HG02759 (cell line): ENCODE results near the gene POR.

Experiments used
- ATAC-seq: cut with Tn5 transposase; IDR thresholded peaks from one replicate; pipeline ENCODE4 v1.9.1; 2021; ENCODE audit warnings: mild to moderate bottlenecking, moderate library complexity; ENCODE audit not compliant: unreplicated experiment

Gene POR

GRCh38 chr7:75971309-75971960, 56.5 kb downstream of the POR start:
- ATAC-seq = no peak

- ATAC-seq = no peak
These were observed 57.2 kb downstream of the POR start for GRCh38 chr7:75971961-75972763.

GRCh38 chr7:75977743-75978142, 62.8 kb downstream of the POR start:
- no peak for ATAC-seq

- ATAC-seq = no peak
These were observed 64.9 kb downstream of the POR start for GRCh38 chr7:75979759-75980429.

- no peak for ATAC-seq
These were observed 65.7 kb downstream of the POR start for GRCh38 chr7:75980430-75981202.

DNA sequence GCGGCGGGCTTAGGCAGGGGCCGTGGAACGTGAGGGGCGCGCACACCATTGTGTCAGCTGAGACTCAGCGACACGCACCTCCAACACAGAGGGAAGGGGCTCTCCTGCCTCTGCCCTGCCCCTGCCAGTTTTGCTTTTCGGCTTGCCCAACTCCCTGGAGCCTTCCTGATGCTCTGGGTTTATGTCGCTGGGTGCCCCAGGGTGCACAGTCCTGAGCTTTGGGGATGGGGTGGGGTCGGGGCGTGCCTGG, 66.2 kb downstream of the POR start:
- ATAC-seq = no peak

- no peak for ATAC-seq
These were observed 66.7 kb downstream of the POR start for GRCh38 chr7:75981453-75982305.

DNA sequence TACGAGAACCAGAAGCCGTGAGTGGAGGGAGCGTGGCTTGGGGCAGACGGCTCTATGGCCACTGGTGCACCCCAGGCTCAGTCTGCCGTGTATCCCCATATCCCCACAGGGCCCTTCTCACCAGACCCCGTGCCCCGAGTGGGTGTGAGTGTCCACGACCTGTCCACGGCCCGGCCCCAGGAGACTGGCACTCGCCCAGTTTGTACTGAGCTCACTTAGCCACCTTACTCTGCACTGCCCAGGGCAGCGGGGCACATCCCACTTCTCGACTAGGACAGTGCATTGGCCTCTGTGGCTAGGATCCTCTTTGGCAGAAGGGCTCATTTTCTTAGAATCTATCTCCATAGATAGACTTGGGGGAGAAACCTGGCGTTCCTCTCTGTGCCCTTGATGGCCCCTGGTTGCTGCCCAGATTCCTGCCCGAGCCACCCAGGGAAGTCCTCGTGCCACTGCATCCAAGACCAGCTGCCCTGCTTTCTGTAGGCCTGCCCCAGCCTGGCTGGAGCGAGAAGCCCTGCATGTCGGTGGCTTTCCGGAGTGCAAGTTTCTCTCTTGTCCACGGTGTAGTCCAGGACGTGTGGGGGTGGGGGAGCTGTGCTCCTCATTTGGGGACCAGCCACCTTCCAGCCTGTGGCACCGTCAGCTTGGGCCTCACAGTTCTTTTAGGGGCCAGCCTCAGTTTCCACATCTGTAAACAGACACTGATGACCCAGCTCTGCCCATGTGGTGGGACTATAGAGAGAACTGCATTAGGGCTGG, 67.5 kb downstream of the POR start:
- no peak for ATAC-seq

DNA sequence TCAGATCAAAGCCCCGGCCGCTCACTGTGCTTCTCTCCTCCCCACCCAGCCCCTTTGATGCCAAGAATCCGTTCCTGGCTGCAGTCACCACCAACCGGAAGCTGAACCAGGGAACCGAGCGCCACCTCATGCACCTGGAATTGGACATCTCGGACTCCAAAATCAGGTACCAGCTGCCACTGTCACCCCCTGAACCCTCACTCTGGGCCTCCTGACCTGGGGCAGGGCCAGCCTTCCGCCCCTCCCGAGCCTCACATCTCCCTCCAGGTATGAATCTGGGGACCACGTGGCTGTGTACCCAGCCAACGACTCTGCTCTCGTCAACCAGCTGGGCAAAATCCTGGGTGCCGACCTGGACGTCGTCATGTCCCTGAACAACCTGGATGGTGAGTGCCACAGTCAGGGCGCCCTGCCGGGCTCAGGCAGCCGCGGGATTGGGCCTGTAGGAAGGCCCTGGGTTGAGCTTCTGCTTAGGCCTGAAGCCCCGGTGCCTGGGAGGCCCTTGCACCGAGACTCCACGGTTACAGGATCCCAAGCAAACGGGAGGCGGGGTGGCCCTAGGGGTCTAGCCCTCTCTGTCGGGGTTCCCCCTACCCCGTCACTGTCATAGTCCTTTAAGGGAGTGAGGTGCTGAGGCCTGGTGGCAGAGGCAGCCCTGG, 68.6 kb downstream of the POR start:
- no peak for ATAC-seq

DNA sequence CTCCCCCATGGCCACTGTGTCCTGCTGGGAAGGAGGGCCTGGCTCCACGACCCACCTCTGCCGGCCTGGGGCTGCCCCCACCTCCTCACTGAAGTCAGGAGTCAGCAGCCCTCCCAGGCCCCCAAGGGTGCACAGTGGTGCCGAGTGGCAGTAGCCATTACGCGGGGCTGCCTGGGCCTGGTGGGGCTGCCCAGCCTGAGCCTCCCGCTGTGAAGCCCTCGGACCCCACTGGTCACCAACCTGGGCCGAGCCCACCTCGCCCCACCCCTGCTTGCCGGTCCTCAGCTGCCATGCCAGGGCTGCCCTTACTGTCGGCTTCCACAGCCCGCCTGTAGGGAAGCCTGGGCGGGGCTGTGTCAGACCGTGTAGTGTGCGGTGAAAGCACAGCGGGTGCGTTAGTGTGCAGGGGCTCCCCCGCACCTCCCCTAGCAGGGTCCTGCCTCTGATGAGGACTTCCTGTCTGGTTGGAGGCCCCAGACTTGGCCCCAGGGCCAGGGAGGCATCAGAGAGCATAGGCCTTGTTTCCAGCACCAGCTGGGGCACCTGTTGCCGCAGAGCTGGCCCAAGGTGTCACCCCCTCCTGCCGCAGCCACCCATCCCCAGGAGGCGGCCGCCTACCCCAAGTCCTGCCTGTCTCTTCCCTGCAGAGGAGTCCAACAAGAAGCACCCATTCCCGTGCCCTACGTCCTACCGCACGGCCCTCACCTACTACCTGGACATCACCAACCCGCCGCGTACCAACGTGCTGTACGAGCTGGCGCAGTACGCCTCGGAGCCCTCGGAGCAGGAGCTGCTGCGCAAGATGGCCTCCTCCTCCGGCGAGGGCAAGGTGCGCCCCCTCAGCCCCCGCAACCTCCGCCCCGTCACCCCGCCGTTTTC, 69.4 kb downstream of the POR start:
- no peak for ATAC-seq

- ATAC-seq = no peak
These were observed 70.1 kb downstream of the POR start for GRCh38 chr7:75985009-75985517.

DNA sequence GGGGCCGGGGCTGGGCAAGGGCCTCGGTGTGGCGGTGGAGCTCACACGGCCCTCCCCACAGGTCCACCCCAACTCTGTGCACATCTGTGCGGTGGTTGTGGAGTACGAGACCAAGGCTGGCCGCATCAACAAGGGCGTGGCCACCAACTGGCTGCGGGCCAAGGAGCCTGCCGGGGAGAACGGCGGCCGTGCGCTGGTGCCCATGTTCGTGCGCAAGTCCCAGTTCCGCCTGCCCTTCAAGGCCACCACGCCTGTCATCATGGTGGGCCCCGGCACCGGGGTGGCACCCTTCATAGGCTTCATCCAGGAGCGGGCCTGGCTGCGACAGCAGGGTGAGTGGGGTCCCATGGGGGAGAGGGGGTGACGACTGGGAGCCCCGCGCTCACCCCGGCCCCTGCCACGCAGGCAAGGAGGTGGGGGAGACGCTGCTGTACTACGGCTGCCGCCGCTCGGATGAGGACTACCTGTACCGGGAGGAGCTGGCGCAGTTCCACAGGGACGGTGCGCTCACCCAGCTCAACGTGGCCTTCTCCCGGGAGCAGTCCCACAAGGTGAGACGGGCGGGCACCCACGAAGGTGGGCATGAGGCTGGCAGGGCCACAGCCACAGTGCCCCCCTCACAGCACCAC, 70.7 kb downstream of the POR start:
- no peak for ATAC-seq

- no peak for ATAC-seq
These were observed 71.3 kb downstream of the POR start for GRCh38 chr7:75986147-75986781.

- ATAC-seq = no peak
These were observed 72.3 kb downstream of the POR start for GRCh38 chr7:75987026-75987804.

DNA sequence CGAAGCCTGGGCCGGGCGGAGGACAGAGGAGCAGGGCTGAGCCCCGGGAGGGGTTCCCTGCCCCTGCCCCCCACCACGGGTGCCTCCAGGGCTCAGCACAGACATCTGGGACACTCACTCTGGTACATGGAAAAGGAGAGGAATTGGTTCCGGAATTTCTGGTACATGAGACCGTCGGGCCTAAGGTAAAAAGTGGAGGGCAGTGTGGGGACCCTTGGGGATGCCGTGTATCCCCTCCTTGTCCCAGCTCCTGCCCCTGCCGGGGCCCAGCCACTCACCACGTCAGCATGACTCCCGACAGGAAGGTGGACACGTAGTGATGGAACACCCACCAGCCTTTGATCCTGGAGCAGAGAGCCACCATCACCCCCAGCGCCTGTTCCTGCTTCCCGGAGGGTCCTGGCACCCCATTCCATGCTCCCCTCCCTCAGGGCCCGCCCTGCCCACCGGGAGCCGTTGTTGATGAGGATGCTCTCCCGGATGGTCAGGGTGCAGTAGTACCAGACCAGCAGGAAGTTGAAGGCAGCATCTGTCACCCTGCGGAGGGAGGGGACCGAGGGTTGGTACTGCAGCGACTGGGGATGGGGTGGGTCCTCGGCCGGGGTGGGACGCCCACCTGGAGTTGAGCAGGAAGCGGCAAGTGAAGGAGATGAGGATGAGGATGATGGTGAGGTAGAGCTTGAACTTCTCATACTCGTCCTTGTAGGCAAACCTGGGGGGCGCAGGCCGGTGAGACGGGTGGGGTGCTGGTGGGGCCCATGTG, 73.0 kb downstream of the POR start:
- no peak for ATAC-seq
